NCI-H526 (cell line): ENCODE measurements around the gene TRIM9.
"Not testable (repeated sequence)": the region's sequence is repeated elsewhere in the genome, so short reads cannot be mapped to it uniquely, and the experiment has no call there.

Source experiments
- DNase-seq, 2 experiments: peaks; one replicate each; lab custom pipeline; 2025; lab: John Stamatoyannopoulos, UW

Gene TRIM9

DNA sequence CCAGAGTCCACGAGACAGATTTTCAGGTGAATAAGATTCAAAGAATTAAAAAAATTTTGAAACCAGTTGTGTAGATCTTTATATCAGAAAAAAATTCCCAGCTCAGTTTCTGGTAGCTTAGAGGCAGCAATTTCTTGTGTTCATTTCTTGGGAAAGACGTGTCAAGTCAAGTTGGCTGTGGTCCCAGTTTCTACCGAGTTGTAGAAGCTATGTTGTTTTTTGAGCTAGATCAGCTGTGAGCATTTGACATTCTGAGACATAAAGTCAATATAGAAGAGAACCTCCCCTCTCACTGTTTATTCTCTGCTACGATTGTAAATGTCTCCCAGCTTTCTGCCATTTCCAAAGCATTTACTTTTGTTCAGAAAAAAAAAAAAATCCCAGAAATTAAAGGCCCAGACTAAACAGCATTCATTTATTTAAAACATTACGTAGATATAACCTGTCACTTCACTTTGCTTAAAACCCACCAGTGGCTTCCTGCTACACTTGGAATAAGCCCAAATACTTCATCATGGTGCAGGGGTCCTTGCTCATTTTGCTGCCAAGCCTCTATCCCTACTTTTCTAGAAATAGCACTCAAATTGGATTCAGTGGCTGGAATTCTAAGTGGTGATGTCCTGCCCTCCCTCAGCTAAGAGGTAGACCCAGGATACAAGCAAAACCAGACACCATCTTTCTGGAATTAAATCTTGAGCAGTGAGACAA lies 130.1 kb downstream of the TRIM9 start:
- DNase-seq, result no peak

DNA sequence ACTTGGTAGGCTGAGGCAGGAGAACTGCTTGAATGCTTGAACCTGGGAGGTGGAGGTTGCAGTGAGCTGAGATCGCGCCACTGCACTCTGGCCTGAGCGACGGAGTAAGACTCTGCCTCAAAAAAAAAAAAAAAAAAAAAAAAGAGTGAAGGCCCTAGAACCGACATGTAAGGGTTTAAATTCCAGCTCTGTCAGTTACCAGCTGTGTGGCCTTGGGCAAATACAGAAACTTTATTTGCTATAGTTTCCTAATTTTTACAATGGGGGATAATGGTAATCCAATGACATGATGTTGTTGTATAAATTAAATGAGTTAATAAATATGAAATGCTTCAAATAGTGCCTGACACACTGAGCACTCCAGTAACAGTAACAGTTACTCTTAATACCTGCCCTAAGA lies 131.0 kb downstream of the TRIM9 start:
- no peak for DNase-seq

- DNase-seq, result no peak
Observed at GRCh38 chr14:50961605-50962221, 133.2 kb downstream of the TRIM9 start.

GRCh38 chr14:50957296-50957695 lies 137.6 kb downstream of the TRIM9 start:
- no peak for DNase-seq

DNA sequence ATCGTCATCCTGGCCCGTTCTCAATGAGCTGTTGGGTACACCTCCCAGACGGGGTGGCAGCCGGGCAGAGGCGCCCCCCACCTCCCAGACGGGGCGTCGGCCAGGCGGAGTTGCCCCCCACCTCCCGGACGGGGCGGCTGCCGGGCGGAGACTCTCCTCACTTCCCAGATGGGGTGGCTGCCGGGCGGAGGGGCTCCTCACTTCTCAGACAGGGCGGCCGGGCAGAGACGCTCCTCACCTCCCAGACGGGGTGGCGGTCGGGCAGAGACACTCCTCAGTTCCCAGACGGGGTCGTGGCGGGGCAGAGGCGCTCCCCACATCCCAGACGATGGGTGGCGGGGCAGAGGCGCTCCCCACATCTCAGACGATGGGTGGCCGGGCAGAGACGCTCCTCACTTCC lies 138.5 kb downstream of the TRIM9 start:
- not testable (repeated sequence) for DNase-seq

GRCh38 chr14:50955373-50956043 lies 139.4 kb downstream of the TRIM9 start:
- DNase-seq, result peak; percentile 66 to 67

- DNase-seq, result peak; percentile 26 to 62
Observed at GRCh38 chr14:50954811-50955372, 140.0 kb downstream of the TRIM9 start.

- DNase-seq, result no peak
Observed at GRCh38 chr14:50953502-50953901, 141.4 kb downstream of the TRIM9 start.

- no peak for DNase-seq
Observed at GRCh38 chr14:50951032-50951431, 143.9 kb downstream of the TRIM9 start.

DNA sequence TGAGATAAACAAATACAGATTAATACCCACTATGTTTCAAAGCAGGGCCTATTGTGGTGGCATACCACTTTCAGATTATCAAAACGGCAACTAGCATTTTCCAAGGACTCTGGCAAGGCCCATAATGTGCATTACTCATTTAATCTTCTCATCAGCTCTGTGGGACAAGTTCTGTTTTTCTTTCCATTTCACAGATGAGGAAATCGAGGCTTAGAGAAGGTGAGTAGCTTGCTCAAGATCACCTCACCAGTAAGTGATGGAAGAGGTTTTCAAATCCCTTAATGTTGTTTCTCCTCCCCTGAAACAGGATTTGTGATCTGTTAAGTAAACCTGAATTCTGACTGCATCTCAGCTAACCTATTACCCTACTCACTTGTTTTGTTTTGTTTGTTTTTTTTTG lies 146.7 kb downstream of the TRIM9 start:
- no peak for DNase-seq

GRCh38 chr14:50947446-50947845 lies 147.5 kb downstream of the TRIM9 start:
- DNase-seq, result no peak

- no peak for DNase-seq
Observed at GRCh38 chr14:50946234-50946935, 148.5 kb downstream of the TRIM9 start.

DNA sequence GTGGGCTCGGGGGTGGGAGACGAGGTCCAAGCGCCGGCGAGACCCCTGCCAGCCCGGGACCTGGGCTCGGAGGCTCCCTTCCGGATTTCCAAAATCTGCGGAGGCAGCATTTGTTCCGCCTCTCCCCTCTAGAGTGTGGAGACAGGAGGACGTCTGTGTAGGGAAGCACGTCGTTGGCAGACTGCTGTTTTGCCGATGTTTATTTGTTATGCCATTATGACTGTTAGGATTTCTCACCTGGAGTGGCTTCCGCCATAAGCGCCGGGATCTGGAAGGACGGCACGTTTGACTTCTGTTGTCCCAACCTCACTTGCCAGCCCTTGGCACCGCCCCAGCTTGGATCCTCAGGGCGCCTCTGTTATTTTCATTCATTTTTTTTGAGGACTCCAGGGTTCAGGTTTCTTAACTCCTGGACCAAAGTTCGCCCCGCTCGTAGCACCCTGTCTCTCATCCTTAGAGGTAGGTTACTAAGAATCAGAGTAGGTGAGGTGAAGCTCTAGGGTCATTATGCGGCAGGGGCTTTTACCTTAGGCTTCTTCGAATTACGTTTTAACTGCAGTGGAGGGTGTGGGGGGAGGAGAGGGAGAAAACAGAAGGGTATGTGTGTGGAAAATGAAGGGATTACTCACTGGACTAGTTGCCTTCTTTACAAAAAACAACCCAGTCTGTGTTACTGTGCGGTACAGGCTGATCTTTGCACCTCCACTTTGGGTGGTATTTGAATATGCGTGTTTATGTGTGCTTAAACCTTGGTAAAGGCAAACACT lies 150.1 kb downstream of the TRIM9 start:
- DNase-seq, result peak in 1 of 2 experiments; percentile 55

- DNase-seq, result peak in 1 of 2 experiments; percentile 71
Observed at GRCh38 chr14:50943943-50944646, 150.8 kb downstream of the TRIM9 start, which contains the start of gene PYGL. Gene PYGL, minus strand, starts transcription at chr14:50944483. Its CDS starts 80 bp downstream, at chr14:50944403.

GRCh38 chr14:50943261-50943942 lies 151.5 kb downstream of the TRIM9 start:
- DNase-seq, result no peak

- DNase-seq, result not testable (repeated sequence)
Observed at GRCh38 chr14:50941638-50942037, 153.3 kb downstream of the TRIM9 start.

- DNase-seq, result no peak
Observed at GRCh38 chr14:50941151-50941550, 153.8 kb downstream of the TRIM9 start.

- no peak for DNase-seq
Observed at GRCh38 chr14:50937800-50938199, 157.1 kb downstream of the TRIM9 start.

- DNase-seq, result no peak
Observed at GRCh38 chr14:50937325-50937724, 157.6 kb downstream of the TRIM9 start.

DNA sequence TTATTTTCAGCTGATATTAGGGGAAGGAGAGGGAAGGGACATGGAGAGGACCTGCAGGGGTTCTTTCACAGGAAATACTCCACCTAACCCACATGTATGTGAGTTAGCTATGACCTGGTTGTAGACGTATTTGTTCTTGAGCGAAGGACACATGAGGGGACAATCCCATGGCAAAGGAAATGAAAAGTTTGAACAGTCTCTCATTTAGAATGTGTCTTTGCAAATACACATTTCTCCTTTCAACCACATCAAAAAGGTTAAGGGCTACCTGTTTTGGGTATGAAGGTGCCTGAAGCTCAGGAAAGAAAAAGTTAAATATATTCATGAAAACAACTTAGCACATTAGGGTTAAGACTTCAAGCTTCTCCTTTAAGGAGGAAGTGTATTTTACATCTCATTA lies 158.0 kb downstream of the TRIM9 start:
- DNase-seq, result no peak
